Fibroblast of mammary gland (primary cell): Measurements from ENCODE around the gene TBC1D30.

Source experiments
- DNase-seq: peaks from one replicate; pipeline ENCODE4 v3.0.0-alpha.2; 2010; ENCODE audit warnings: low read depth
- H3K4me3 ChIP-seq: 2 replicates; pipeline ENCODE4 v1.5.1; 2011; ENCODE audit warnings: low read depth, mild to moderate bottlenecking, low read length, moderate library complexity; ENCODE audit not compliant: control insufficient read depth
- TF ChIP-seq, protein P1 (sequence below): conservative IDR thresholded peaks from 2 replicates; pipeline ENCODE4 v1.5.1; 2011; ENCODE audit warnings: low read depth, low read length, inconsistent platforms; ENCODE audit not compliant: control insufficient read depth, insufficient read depth

Gene TBC1D30

GRCh38 chr12:64860446-64860998 is 36.1 kb downstream of the TBC1D30 start:
- TF ChIP-seq, protein P1, sequence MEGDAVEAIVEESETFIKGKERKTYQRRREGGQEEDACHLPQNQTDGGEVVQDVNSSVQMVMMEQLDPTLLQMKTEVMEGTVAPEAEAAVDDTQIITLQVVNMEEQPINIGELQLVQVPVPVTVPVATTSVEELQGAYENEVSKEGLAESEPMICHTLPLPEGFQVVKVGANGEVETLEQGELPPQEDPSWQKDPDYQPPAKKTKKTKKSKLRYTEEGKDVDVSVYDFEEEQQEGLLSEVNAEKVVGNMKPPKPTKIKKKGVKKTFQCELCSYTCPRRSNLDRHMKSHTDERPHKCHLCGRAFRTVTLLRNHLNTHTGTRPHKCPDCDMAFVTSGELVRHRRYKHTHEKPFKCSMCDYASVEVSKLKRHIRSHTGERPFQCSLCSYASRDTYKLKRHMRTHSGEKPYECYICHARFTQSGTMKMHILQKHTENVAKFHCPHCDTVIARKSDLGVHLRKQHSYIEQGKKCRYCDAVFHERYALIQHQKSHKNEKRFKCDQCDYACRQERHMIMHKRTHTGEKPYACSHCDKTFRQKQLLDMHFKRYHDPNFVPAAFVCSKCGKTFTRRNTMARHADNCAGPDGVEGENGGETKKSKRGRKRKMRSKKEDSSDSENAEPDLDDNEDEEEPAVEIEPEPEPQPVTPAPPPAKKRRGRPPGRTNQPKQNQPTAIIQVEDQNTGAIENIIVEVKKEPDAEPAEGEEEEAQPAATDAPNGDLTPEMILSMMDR = no peak
- no peak overlapping the region for H3K4me3 ChIP-seq
- DNase-seq = no peak

DNA sequence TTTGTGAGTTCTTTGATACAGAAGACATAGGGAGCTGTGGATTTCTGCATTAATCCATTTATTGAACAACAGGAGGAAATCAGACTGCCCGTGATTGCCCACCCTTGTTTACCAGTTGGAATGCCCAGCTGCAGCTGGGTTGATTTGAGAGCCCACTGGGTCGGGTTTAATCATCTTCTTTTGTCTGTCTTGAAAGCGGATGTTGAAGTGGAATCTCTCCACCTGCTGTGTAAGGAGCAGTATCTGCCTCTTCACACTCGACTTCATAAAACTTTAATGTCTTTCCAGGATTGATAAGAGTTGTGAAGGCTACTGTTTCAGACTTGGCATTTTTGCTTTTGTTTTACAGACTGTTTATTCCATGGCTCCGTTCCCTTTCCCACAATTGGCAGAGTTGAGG is 39.9 kb downstream of the TBC1D30 start:
- no peak for DNase-seq
- H3K4me3 ChIP-seq = no peak overlapping the region
- TF ChIP-seq, protein P1 = no peak

GRCh38 chr12:64875186-64875585 is 50.7 kb downstream of the TBC1D30 start:
- no peak for DNase-seq
- H3K4me3 ChIP-seq = no peak overlapping the region
- TF ChIP-seq, protein P1 = no peak

DNA sequence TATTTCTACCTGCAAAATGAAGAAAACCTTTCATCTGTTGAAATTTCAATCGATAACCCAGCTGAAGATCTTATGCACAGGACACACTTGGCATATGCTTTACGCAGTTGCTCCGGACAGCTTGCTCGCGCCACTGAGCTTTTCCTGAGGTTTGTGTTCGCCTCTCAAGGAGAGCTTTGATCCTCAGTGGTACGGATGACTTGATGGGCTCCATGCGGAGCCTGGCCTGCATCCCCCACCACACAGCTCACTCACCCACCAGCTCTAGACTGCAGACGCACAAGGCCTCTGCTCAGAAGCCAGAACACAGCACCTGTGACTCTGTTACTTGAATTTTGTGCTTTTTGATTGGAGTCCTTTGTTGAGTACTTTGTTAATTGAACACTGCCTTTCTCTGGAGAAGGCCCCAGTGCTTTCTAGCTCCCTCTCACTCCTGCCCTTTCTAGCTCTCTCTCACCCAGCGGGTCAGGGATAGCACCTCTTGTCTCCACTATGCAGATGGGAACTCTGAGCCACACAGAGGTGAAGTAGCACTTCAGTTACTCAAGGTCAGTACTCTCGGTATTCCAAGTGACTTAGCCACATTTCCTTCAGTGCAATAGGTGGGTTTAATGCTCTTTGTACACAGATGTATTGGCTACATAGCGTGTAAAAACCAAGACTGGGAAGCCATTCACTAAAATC is 52.1 kb downstream of the TBC1D30 start:
- H3K4me3 ChIP-seq = no peak overlapping the region
- DNase-seq = no peak
- TF ChIP-seq, protein P1 = no peak

- no peak overlapping the region for H3K4me3 ChIP-seq
- TF ChIP-seq, protein P1 = no peak
- DNase-seq = no peak
These were observed 53.0 kb downstream of the TBC1D30 start for GRCh38 chr12:64877363-64878004.

GRCh38 chr12:64882687-64883086 is 58.2 kb downstream of the TBC1D30 start:
- H3K4me3 ChIP-seq = no peak overlapping the region
- DNase-seq = no peak
- TF ChIP-seq, protein P1 = no peak
